GM12878 (cell line): Measurements from ENCODE around the gene CNOT11.

Experiments
- CBFB ChIP-seq: IDR thresholded peaks from 2 replicates; pipeline ENCODE4 v1.6.1; 2016; ENCODE audit warnings: antibody characterized with exemption, low read depth
- EZH2 ChIP-seq: IDR thresholded peaks from 2 replicates; pipeline ENCODE4 v1.6.1; 2012; ENCODE audit warnings: low read depth, mild to moderate bottlenecking, control low read depth, inconsistent platforms, low read length, borderline replicate concordance; ENCODE audit not compliant: control insufficient read depth
- FOS ChIP-seq: IDR thresholded peaks from 3 replicates; pipeline ENCODE4 v1.6.1; 2011; ENCODE audit warnings: borderline replicate concordance; ENCODE audit not compliant: insufficient read length; ENCODE audit errors: extremely low read depth
- POLR2A ChIP-seq: IDR thresholded peaks from 2 replicates; pipeline ENCODE4 v1.6.1; 2011; ENCODE audit warnings: low read depth, mild to moderate bottlenecking, low read length
- TAF1 ChIP-seq: IDR thresholded peaks from 2 replicates; pipeline ENCODE4 v1.6.1; 2011; ENCODE audit warnings: mild to moderate bottlenecking, low read depth, low read length, borderline replicate concordance
- TF ChIP-seq, protein P1 (sequence below): IDR thresholded peaks from 2 replicates; pipeline ENCODE4 v1.6.1; 2011; ENCODE audit warnings: low read depth, low read length, improper control_type of control experiment, borderline replicate concordance

DNA sequence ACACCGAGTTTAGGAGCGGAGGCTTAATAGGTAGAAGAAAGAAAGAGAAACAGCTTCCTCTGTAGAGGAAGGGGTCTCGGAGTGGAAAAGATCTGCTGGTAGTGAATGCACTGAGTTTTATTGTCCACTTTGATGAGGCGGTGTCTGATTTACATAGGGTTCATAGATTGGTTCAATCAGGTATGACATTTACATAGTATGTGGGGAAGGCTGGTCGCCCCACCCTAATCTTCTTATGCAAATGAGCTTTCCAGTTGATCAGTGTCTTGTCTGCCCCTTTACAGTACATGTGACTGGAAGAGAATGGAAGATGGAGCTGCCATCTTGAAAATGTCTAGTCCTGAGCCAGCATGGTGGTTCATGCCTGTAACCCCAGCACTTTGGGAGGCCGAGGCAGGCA, 19.9 kb upstream of the CNOT11 start:
- TF ChIP-seq, protein P1, sequence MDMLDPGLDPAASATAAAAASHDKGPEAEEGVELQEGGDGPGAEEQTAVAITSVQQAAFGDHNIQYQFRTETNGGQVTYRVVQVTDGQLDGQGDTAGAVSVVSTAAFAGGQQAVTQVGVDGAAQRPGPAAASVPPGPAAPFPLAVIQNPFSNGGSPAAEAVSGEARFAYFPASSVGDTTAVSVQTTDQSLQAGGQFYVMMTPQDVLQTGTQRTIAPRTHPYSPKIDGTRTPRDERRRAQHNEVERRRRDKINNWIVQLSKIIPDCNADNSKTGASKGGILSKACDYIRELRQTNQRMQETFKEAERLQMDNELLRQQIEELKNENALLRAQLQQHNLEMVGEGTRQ = no peak
- TF ChIP-seq EZH2 (no peak), FOS (no peak), POLR2A (no peak), TAF1 (no peak), CBFB (no peak)
